ENCODE results near the gene ARL2BP. TPM values are rescaled to one million over a fixed set of nuclear protein-coding genes. Genes with fewer than 3 reads are reported as not detected.

The ARL2BP gene
- total and polyA plus RNA-seq, 10 of the 15 experiments (the other 5 are each of a cell fraction or from before 2014, with no cell fraction given), result 12.5 to 56.6 (median 29.7) TPM

- TF ChIP-seq PAX5 (IDR thresholded peaks at IDR 0.05; ENCODE audit: borderline replicate concordance, low read depth, low read length), result no peak
- TF ChIP-seq TAF1 (IDR thresholded peaks at IDR 0.05; ENCODE audit: borderline replicate concordance, low read depth, low read length), result no peak
Observed at GRCh38 chr16:57268804-57269800, 24.0 kb downstream of the ARL2BP start (continued).

- no peaks in the 10 kb centered on the region for H3K36me3 ChIP-seq (ENCODE audit: control insufficient read depth in 2 of 2, insufficient read depth in 2 of 2, low read length in 1 of 2)
- H3K27ac ChIP-seq (ENCODE audit: control insufficient read depth, insufficient read depth), result no peak overlapping the region
- H3K27me3 ChIP-seq (replicated peaks in 1 of 2; ENCODE audit: control insufficient read depth in 2 of 2, insufficient read depth in 2 of 2, low read length in 1 of 2), result no peaks in the 10 kb centered on the region
- CTCF ChIA-PET, result no interaction called here
- intact Hi-C loops (cut with micrococcal nuclease; ENCODE audit: unreplicated experiment) (no loop called here), in situ Hi-C loops (cut with MboI) (no loop called here)
- no peak for FAIRE-seq
- H3K9ac ChIP-seq (ENCODE audit: control insufficient read depth, insufficient read depth, low read length), result no peak overlapping the region
- no peaks in the 10 kb centered on the region for H3K4me1 ChIP-seq (ENCODE audit: control insufficient read depth, insufficient read depth, low read length)
- H3K4me2 ChIP-seq (ENCODE audit: control insufficient read depth, insufficient read depth), result no peak overlapping the region
- BruUV-seq (replicated peaks), result no TSS peak
- 50% methylated on average over 18 of the region's 25 CpGs for WGBS (ENCODE audit: insufficient coverage, insufficient replicate concordance, low lambda C conversion rate, missing lambda C conversion rate)
- DNase-seq (ENCODE audit: low read depth, low spot score), result no peak
- RAD21 ChIA-PET (ENCODE audit: unreplicated experiment), result no interaction called here
- no peaks in the 10 kb centered on the region for H3K9me3 ChIP-seq (replicated peaks; ENCODE audit: control insufficient read depth, insufficient read depth, low read length)
- no peak overlapping the region for H2AFZ ChIP-seq (ENCODE audit: control insufficient read depth, low read depth, low read length)
- POLR2A ChIA-PET, result interaction anchor here (0.6 kb wide), 2 partner anchors 49 to 58 kb away, joined by 3 to 5 read pairs; no protein-coding TSS in a partner anchor
- no peak for ATAC-seq
- TF ChIP-seq PAX8 (IDR thresholded peaks at IDR 0.05) (no peak), SPI1 (IDR thresholded peaks at IDR 0.05; ENCODE audit: borderline replicate concordance, insufficient read depth, low read depth, low read length) (no peak), MEF2A (IDR thresholded peaks at IDR 0.05; ENCODE audit: insufficient read depth, low read depth, low read length) (no peak), E2F4 (IDR thresholded peaks at IDR 0.05; ENCODE audit: low read depth, low read length) (no peak), JUND (IDR thresholded peaks at IDR 0.05; ENCODE audit: low read depth, low read length) (no peak)
- no peaks in the 10 kb centered on the region for H4K20me1 ChIP-seq (ENCODE audit: control insufficient read depth, insufficient read depth)
- SMC1A ChIA-PET (ENCODE audit: uncharacterized antibody, unreplicated experiment), result no interaction called here
- no peaks in the 10 kb centered on the region for H3K79me2 ChIP-seq (ENCODE audit: control insufficient read depth, insufficient read depth, low read length)
- H3K4me3 ChIP-seq, result no peak overlapping the region
Observed at GRCh38 chr16:57270221-57271062, 25.4 kb downstream of the ARL2BP start.
